A673 (cell line): ENCODE results near the gene TSSC4.

Experiments
- CTCF ChIP-seq: fragments of 300-800, 200-600 bp; sonication (generic); conservative IDR thresholded peaks from 2 replicates; pipeline ENCODE4 v1.5.1; 2017; ENCODE audit warnings: low read depth, mild to moderate bottlenecking, antibody characterized with exemption, low read length, moderate library complexity, mixed read lengths
- EZH2 ChIP-seq: fragments of 200-600 bp; sonication (generic); IDR thresholded peaks from 2 replicates; pipeline ENCODE4 v1.6.1; 2017; ENCODE audit warnings: borderline replicate concordance, low read depth, mild to moderate bottlenecking, mixed read lengths, antibody characterized with exemption, low read length; ENCODE audit not compliant: poor library complexity, severe bottlenecking

- TF ChIP-seq CTCF (no peak), EZH2 (no peak)
Observed at GRCh38 chr11:2365571-2366210, 34.9 kb upstream of the TSSC4 start.
